ENCODE measurements around the gene TMEM44.

The TMEM44 gene

DNA sequence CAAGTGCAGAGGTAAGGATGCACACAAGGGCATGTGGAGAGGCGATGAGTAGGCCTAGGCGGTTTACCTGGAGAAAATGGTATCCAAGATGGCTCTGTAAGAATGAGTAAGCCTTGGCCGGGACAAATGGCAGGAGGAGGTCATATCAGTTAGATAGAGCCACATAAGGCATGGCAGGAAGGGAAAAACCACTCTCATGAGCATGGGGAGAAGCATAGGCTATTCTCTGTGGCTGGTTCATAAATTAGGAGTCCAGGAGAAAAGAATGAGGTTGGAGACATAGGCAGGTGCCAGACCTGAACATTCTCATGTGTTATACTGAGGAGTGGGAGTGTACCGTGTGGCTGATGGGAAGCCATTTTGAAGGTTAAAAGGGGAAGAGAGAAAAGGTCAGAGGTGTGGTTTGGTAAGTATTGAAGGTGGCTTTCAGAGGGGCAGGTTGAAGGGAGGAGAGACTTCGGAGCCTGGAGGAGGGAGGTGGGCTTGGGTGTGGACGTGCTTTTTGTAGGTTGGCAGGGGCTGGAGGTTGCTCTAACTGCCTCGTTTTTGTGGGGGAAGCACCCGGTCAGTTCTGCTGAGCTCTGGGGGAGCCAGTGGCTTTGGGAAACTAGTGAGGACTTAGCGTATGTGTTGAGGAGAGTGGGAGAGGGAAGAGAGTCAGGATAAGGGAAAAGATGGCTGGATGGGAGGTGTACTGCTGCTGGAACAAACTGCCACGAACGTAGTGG is 47.8 kb upstream of the TMEM44 start:
- Histone ChIP-seq H3K4me3 (ENCODE audit: low read length in 2 of 2) (no peak overlapping the region), H2AK5ac (ENCODE audit: low read depth, low read length) (no peak overlapping the region), H2BK12ac (ENCODE audit: low read length) (no peak overlapping the region), H3K23ac (ENCODE audit: low read depth, low read length, poor library complexity) (no peak overlapping the region), H3K18ac (ENCODE audit: low read length) (no peak overlapping the region), H2BK120ac (ENCODE audit: low read depth, low read length) (no peak overlapping the region), H3K4me1 (ENCODE audit: control insufficient read depth in 2 of 2, insufficient read depth in 1 of 2, low read depth in 1 of 2, low read length in 2 of 2) (no peaks in the 10 kb centered on the region), H4K91ac (ENCODE audit: low read depth, low read length, poor library complexity) (no peak overlapping the region), H2BK5ac (ENCODE audit: low read length) (no peak overlapping the region), H3K36me3 (replicated peaks in 1 of 2; ENCODE audit: control insufficient read depth in 2 of 2, insufficient read depth in 2 of 2, low read length in 2 of 2) (no peaks in the 10 kb centered on the region), H3K27me3 (ENCODE audit: control insufficient read depth in 3 of 3, insufficient read depth in 3 of 3, low read depth in 1 of 3, low read length in 3 of 3) (peaks cover 2 to 16% (median 10%) of the 10 kb centered on the region in 3 experiments), H3K4ac (ENCODE audit: low read length) (no peak overlapping the region), H3K9me3 (replicated peaks in 1 of 2; ENCODE audit: control insufficient read depth in 2 of 2, insufficient read depth in 1 of 2, low read depth in 1 of 2, low read length in 2 of 2) (no peaks in the 10 kb centered on the region), H3K4me2 (ENCODE audit: insufficient read depth, low read length, poor library complexity, severe bottlenecking) (no peak overlapping the region), H3K27ac (replicated peaks; ENCODE audit: low read length) (no peak overlapping the region), H3K79me1 (ENCODE audit: low read depth, low read length) (no peaks in the 10 kb centered on the region), H2AFZ (ENCODE audit: low read length) (no peak overlapping the region), H3K14ac (ENCODE audit: low read length) (no peak overlapping the region), H4K8ac (ENCODE audit: low read depth, low read length) (no peak overlapping the region), H3K9ac (ENCODE audit: low read depth, low read length, poor library complexity) (no peak overlapping the region), H2BK15ac (ENCODE audit: low read length) (no peak overlapping the region)
- no peak for DNase-seq (ENCODE audit: low spot score)
- WGBS, 2 donors (ENCODE audit: extremely low coverage in 2 of 2, insufficient read length in 2 of 2, insufficient replicate concordance in 1 of 2) = no CpG with 5 or more reads among the region's 11 CpGs

- H3K23ac ChIP-seq (ENCODE audit: low read depth, low read length, poor library complexity) = no peak overlapping the region
- H2BK15ac ChIP-seq (ENCODE audit: low read length) = no peak overlapping the region
- no peak overlapping the region for H2BK5ac ChIP-seq (ENCODE audit: low read length)
- no peaks in the 10 kb centered on the region for H3K9me3 ChIP-seq (replicated peaks in 1 of 2; ENCODE audit: control insufficient read depth in 2 of 2, insufficient read depth in 1 of 2, low read depth in 1 of 2, low read length in 2 of 2)
- H3K9ac ChIP-seq (ENCODE audit: low read depth, low read length, poor library complexity) = no peak overlapping the region
- H2BK12ac ChIP-seq (ENCODE audit: low read length) = no peak overlapping the region
- no peak overlapping the region for H3K4me2 ChIP-seq (ENCODE audit: insufficient read depth, low read length, poor library complexity, severe bottlenecking)
- H3K4me1 ChIP-seq (ENCODE audit: control insufficient read depth in 2 of 2, insufficient read depth in 1 of 2, low read depth in 1 of 2, low read length in 2 of 2) = no peaks in the 10 kb centered on the region
- H3K36me3 ChIP-seq (replicated peaks in 1 of 2; ENCODE audit: control insufficient read depth in 2 of 2, insufficient read depth in 2 of 2, low read length in 2 of 2) = no peaks in the 10 kb centered on the region
- no peak overlapping the region for H2AK5ac ChIP-seq (ENCODE audit: low read depth, low read length)
- no peak overlapping the region for H4K8ac ChIP-seq (ENCODE audit: low read depth, low read length)
- H3K79me1 ChIP-seq (ENCODE audit: low read depth, low read length) = peaks cover 2% of the 10 kb centered on the region
- H3K14ac ChIP-seq (ENCODE audit: low read length) = no peak overlapping the region
- no peak overlapping the region for H3K4me3 ChIP-seq (ENCODE audit: low read length in 2 of 2)
- no peak overlapping the region for H3K4ac ChIP-seq (ENCODE audit: low read length)
- no peak overlapping the region for H2AFZ ChIP-seq (ENCODE audit: low read length)
- no CpG with 5 or more reads among the region's 1 CpG for WGBS, 2 donors (ENCODE audit: extremely low coverage in 2 of 2, insufficient read length in 2 of 2, insufficient replicate concordance in 1 of 2)
- no peak overlapping the region for H2BK120ac ChIP-seq (ENCODE audit: low read depth, low read length)
- peaks cover 0 to 14% (median 0%) of the 10 kb centered on the region in 3 experiments for H3K27me3 ChIP-seq (ENCODE audit: control insufficient read depth in 3 of 3, insufficient read depth in 3 of 3, low read depth in 1 of 3, low read length in 3 of 3)
- H3K18ac ChIP-seq (ENCODE audit: low read length) = no peak overlapping the region
- no peak for DNase-seq (ENCODE audit: low spot score)
- H4K91ac ChIP-seq (ENCODE audit: low read depth, low read length, poor library complexity) = no peak overlapping the region
- no peak overlapping the region for H3K27ac ChIP-seq (replicated peaks; ENCODE audit: low read length)
Measured at GRCh38 chr3:194676471-194676870, 43.3 kb upstream of the TMEM44 start.

DNA sequence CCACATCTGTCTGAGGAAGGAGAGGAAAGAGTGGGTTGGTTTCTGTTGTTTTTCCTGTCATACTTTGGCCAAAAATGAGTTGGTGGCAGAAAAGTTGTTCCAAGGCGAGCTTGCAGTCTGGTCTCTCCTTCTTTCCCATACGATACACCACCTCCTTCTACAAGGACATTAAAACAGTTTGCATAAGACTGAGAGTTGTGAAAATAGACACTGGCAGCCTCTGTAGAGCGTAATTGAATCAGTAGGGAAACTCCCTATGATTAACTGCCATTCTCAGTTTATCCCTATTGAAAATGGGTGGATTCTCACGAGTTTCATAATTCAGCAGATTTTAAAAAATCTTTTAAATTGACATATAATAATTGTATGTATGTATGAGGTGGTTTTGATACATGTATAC is 42.5 kb upstream of the TMEM44 start:
- no peak overlapping the region for H3K9ac ChIP-seq (ENCODE audit: low read depth, low read length, poor library complexity)
- no peak overlapping the region for H2BK15ac ChIP-seq (ENCODE audit: low read length)
- WGBS, 2 donors (ENCODE audit: extremely low coverage in 2 of 2, insufficient read length in 2 of 2, insufficient replicate concordance in 1 of 2) = no CpG with 5 or more reads among the region's 4 CpGs
- peak overlapping the region; percentile 54 for H2AFZ ChIP-seq (ENCODE audit: low read length)
- H4K91ac ChIP-seq (ENCODE audit: low read depth, low read length, poor library complexity) = no peak overlapping the region
- peaks cover 0 to 10% (median 0%) of the 10 kb centered on the region in 3 experiments for H3K27me3 ChIP-seq (ENCODE audit: control insufficient read depth in 3 of 3, insufficient read depth in 3 of 3, low read depth in 1 of 3, low read length in 3 of 3)
- no peak overlapping the region for H3K27ac ChIP-seq (replicated peaks; ENCODE audit: low read length)
- H3K79me1 ChIP-seq (ENCODE audit: low read depth, low read length) = peaks cover 4% of the 10 kb centered on the region
- H4K8ac ChIP-seq (ENCODE audit: low read depth, low read length) = no peak overlapping the region
- H2BK5ac ChIP-seq (ENCODE audit: low read length) = no peak overlapping the region
- H2AK5ac ChIP-seq (ENCODE audit: low read depth, low read length) = no peak overlapping the region
- DNase-seq (ENCODE audit: low spot score) = no peak
- H3K4me3 ChIP-seq (ENCODE audit: low read length in 2 of 2) = no peak overlapping the region
- H3K36me3 ChIP-seq (replicated peaks in 1 of 2; ENCODE audit: control insufficient read depth in 2 of 2, insufficient read depth in 2 of 2, low read length in 2 of 2) = no peaks in the 10 kb centered on the region
- peaks cover 3 to 6% of the 10 kb centered on the region in 2 donors for H3K4me1 ChIP-seq (ENCODE audit: control insufficient read depth in 2 of 2, insufficient read depth in 1 of 2, low read depth in 1 of 2, low read length in 2 of 2)
- no peak overlapping the region for H3K18ac ChIP-seq (ENCODE audit: low read length)
- H3K4me2 ChIP-seq (ENCODE audit: insufficient read depth, low read length, poor library complexity, severe bottlenecking) = no peak overlapping the region
- no peaks in the 10 kb centered on the region for H3K9me3 ChIP-seq (replicated peaks in 1 of 2; ENCODE audit: control insufficient read depth in 2 of 2, insufficient read depth in 1 of 2, low read depth in 1 of 2, low read length in 2 of 2)
- no peak overlapping the region for H3K23ac ChIP-seq (ENCODE audit: low read depth, low read length, poor library complexity)
- no peak overlapping the region for H2BK120ac ChIP-seq (ENCODE audit: low read depth, low read length)
- no peak overlapping the region for H3K14ac ChIP-seq (ENCODE audit: low read length)
- no peak overlapping the region for H2BK12ac ChIP-seq (ENCODE audit: low read length)
- no peak overlapping the region for H3K4ac ChIP-seq (ENCODE audit: low read length)

GRCh38 chr3:194675081-194675640 is 41.9 kb upstream of the TMEM44 start:
- no peak overlapping the region for H3K9ac ChIP-seq (ENCODE audit: low read depth, low read length, poor library complexity)
- peaks cover 4% of the 10 kb centered on the region for H3K79me1 ChIP-seq (ENCODE audit: low read depth, low read length)
- H3K36me3 ChIP-seq (replicated peaks in 1 of 2; ENCODE audit: control insufficient read depth in 2 of 2, insufficient read depth in 2 of 2, low read length in 2 of 2) = no peaks in the 10 kb centered on the region
- H2AK5ac ChIP-seq (ENCODE audit: low read depth, low read length) = no peak overlapping the region
- WGBS, 2 donors (ENCODE audit: extremely low coverage in 2 of 2, insufficient read length in 2 of 2, insufficient replicate concordance in 1 of 2) = no CpG with 5 or more reads among the region's 12 CpGs
- no peak overlapping the region for H4K8ac ChIP-seq (ENCODE audit: low read depth, low read length)
- peaks cover 0 to 10% (median 0%) of the 10 kb centered on the region in 3 experiments for H3K27me3 ChIP-seq (ENCODE audit: control insufficient read depth in 3 of 3, insufficient read depth in 3 of 3, low read depth in 1 of 3, low read length in 3 of 3)
- H2BK5ac ChIP-seq (ENCODE audit: low read length) = no peak overlapping the region
- no peak for DNase-seq (ENCODE audit: low spot score)
- no peak overlapping the region for H2BK120ac ChIP-seq (ENCODE audit: low read depth, low read length)
- H2BK12ac ChIP-seq (ENCODE audit: low read length) = no peak overlapping the region
- H3K14ac ChIP-seq (ENCODE audit: low read length) = no peak overlapping the region
- H3K18ac ChIP-seq (ENCODE audit: low read length) = no peak overlapping the region
- no peak overlapping the region for H3K4me3 ChIP-seq (ENCODE audit: low read length in 2 of 2)
- H3K23ac ChIP-seq (ENCODE audit: low read depth, low read length, poor library complexity) = no peak overlapping the region
- peak overlapping the region; percentile 32 for H4K91ac ChIP-seq (ENCODE audit: low read depth, low read length, poor library complexity)
- no peaks in the 10 kb centered on the region for H3K9me3 ChIP-seq (replicated peaks in 1 of 2; ENCODE audit: control insufficient read depth in 2 of 2, insufficient read depth in 1 of 2, low read depth in 1 of 2, low read length in 2 of 2)
- H2AFZ ChIP-seq (ENCODE audit: low read length) = peak overlapping the region; percentile 54
- no peak overlapping the region for H3K27ac ChIP-seq (replicated peaks; ENCODE audit: low read length)
- no peak overlapping the region for H3K4me2 ChIP-seq (ENCODE audit: insufficient read depth, low read length, poor library complexity, severe bottlenecking)
- H3K4me1 ChIP-seq (ENCODE audit: control insufficient read depth in 2 of 2, insufficient read depth in 1 of 2, low read depth in 1 of 2, low read length in 2 of 2) = peaks cover 4 to 6% of the 10 kb centered on the region in 2 donors
- H2BK15ac ChIP-seq (ENCODE audit: low read length) = no peak overlapping the region
- no peak overlapping the region for H3K4ac ChIP-seq (ENCODE audit: low read length)

All from neuronal stem cell (in vitro differentiated cells).